GM12878 (cell line): ENCODE results near the gene TBCCD1. TPM values are rescaled to one million over a fixed set of nuclear protein-coding genes. Genes with fewer than 3 reads are reported as not detected.

ENCODE experiments used
- ATAC-seq: fragments of 200-7000 bp; cut with Tn5 transposase; 3 replicates; pipeline ENCODE4 v1.9.1; 2020; ENCODE audit warnings: mild to moderate bottlenecking, moderate library complexity
- BruUV-seq: library from RNA; stranded (reverse); fragments of 400-500 nt; replicated peaks from 2 replicates; lab custom pipeline; 2021; lab: Mats Ljungman, UMichigan
- CTCF ChIA-PET: fragments of 300-600 bp; sonication (Branson Sonifier 250); formaldehyde crosslinking; extraction: SDS; loops from one replicate; lab custom pipeline; 2021; ENCODE audit warnings: inconsistent platforms; lab: Yijun Ruan, JAX
- POLR2A ChIA-PET: fragments of 350-600 bp; formaldehyde crosslinking; extraction: SDS; loops from one replicate; lab custom pipeline; 2021; ENCODE audit warnings: inconsistent platforms; lab: Charles Lee
- RAD21 ChIA-PET: fragments of 300-600 bp; sonication (Branson Sonifier 250); formaldehyde crosslinking; loops from one replicate; lab custom pipeline; 2023; ENCODE audit warnings: antibody characterized with exemption; ENCODE audit not compliant: unreplicated experiment; lab: Charles Lee
- SMC1A ChIA-PET: fragments of 300-600 bp; sonication (Branson Sonifier 250); formaldehyde crosslinking; loops from one replicate; lab custom pipeline; 2023; ENCODE audit not compliant: unreplicated experiment, uncharacterized antibody; lab: Charles Lee
- DNase-seq: peaks from one replicate; pipeline ENCODE4 v3.0.0-alpha.2; 2011; ENCODE audit warnings: low read depth, low spot score
- FAIRE-seq: peaks from 3 replicates; lab custom pipeline; 2011; peaks lifted over from hg19 to GRCh38; lab: Jason Lieb, UNC
- H2AFZ ChIP-seq: 2 replicates; pipeline ENCODE4 v1.6.0; 2011; ENCODE audit warnings: low read depth, low read length, control low read depth; ENCODE audit not compliant: control insufficient read depth
- H3K27ac ChIP-seq: 2 replicates; pipeline ENCODE4 v1.5.1; 2011; ENCODE audit warnings: control low read depth; ENCODE audit not compliant: control insufficient read depth, insufficient read depth
- H3K27me3 ChIP-seq, 2 experiments: replicated peaks in 1 of 2; 2 replicates each; pipeline versions ENCODE4 v1.6.0 to v1.6.1; 2011; ENCODE audit warnings: low read length in 1 of 2; ENCODE audit not compliant: control insufficient read depth in 2 of 2, insufficient read depth in 2 of 2
- H3K36me3 ChIP-seq, 2 experiments: 2 replicates each; pipeline ENCODE4 v1.5.1; 2011; ENCODE audit warnings: low read length in 1 of 2; ENCODE audit not compliant: control insufficient read depth in 2 of 2, insufficient read depth in 2 of 2
- H3K4me1 ChIP-seq: 2 replicates; pipeline ENCODE4 v1.6.1; 2011; ENCODE audit warnings: mild to moderate bottlenecking, low read length, moderate library complexity, mixed read lengths; ENCODE audit not compliant: control insufficient read depth, insufficient read depth
- H3K4me2 ChIP-seq: 2 replicates; pipeline ENCODE4 v1.6.0; 2011; ENCODE audit warnings: control low read depth; ENCODE audit not compliant: control insufficient read depth, insufficient read depth
- H3K4me3 ChIP-seq: fragments of 200-600 bp; sonication (generic); 2 replicates; pipeline ENCODE4 v1.5.1; 2016
- H3K79me2 ChIP-seq: 2 replicates; pipeline ENCODE4 v1.6.0; 2011; ENCODE audit warnings: low read length; ENCODE audit not compliant: control insufficient read depth, insufficient read depth
- H3K9ac ChIP-seq: 2 replicates; pipeline ENCODE4 v1.8.0; 2011; ENCODE audit warnings: low read length, control low read depth, mixed read lengths; ENCODE audit not compliant: control insufficient read depth, insufficient read depth
- H3K9me3 ChIP-seq: replicated peaks from 3 replicates; pipeline ENCODE4 v1.5.1; 2011; ENCODE audit warnings: mild to moderate bottlenecking, low read length; ENCODE audit not compliant: control insufficient read depth, insufficient read depth
- H4K20me1 ChIP-seq: 2 replicates; pipeline ENCODE4 v1.6.0; 2011; ENCODE audit not compliant: control insufficient read depth, insufficient read depth
- CHD2 ChIP-seq: IDR thresholded peaks from 2 replicates; pipeline ENCODE4 v1.6.1; 2011; ENCODE audit warnings: low read depth, low read length, improper control_type of control experiment, borderline replicate concordance
- GABPA ChIP-seq: IDR thresholded peaks from 2 replicates; pipeline ENCODE4 v1.6.1; 2014; ENCODE audit warnings: antibody characterized with exemption, low read depth, mild to moderate bottlenecking, inconsistent platforms
- PAX5 ChIP-seq: IDR thresholded peaks from 2 replicates; pipeline ENCODE4 v1.6.1; 2011; ENCODE audit warnings: low read depth, low read length, borderline replicate concordance
- SP1 ChIP-seq: IDR thresholded peaks from one replicate; pipeline ENCODE4 v1.6.1; 2011; ENCODE audit warnings: low read depth, low read length
- ZBTB33 ChIP-seq: fragments of 450-650 bp; IDR thresholded peaks from 2 replicates; pipeline ENCODE4 v1.6.1; 2017; ENCODE audit warnings: mild to moderate bottlenecking
- WGBS: methylation state at CpG from one replicate; pipeline ENCODE4 v1.1.6; 2016; ENCODE audit warnings: low lambda C conversion rate; ENCODE audit not compliant: insufficient replicate concordance, insufficient coverage; ENCODE audit errors: missing lambda C conversion rate; 5-methylcytosine and 5-hydroxymethylcytosine counted together
- in situ Hi-C: fragments of 300-500 bp; cut with MboI; formaldehyde crosslinking; loops from 9 replicates; pipeline ENCODE4 v1.14.3; 2018; ENCODE audit warnings: mixed read lengths
- intact Hi-C: fragments of 100-400 bp; cut with micrococcal nuclease; formaldehyde crosslinking; loops from one replicate; pipeline ENCODE4 v1.14.2; 2022; ENCODE audit not compliant: unreplicated experiment
- polyA plus RNA-seq, 11 experiments: library from polyadenylated mRNA; depleted of rRNA in 4 of 11; unstranded in 6 of 11; stranded (reverse) in 5 of 11; fragments of >200 nt; fragmentation: Nextera tagmentation in 4 of 11; fragmentation: Illumina TruSeq in 1 of 11; extraction: Ambion mirVana in 4 of 11; extraction: Trizol in 1 of 11; gene quantifications; 1 replicate in 1 of 11; 2 replicates in 10 of 11; pipeline versions ENCODE4 v1.2.1 to v1.2.3, GENCODE V29; 2011 to 2016; ENCODE audit warnings: inconsistent platforms in 2 of 11, missing spikeins in 2 of 11, low read depth in 1 of 11
- total RNA-seq, 4 experiments: library from RNA; depleted of rRNA in 3 of 4; stranded (reverse); fragments of >200 nt in 3 of 4; fragmentation: Illumina TruSeq in 1 of 4; extraction: Trizol in 1 of 4; gene quantifications; 2 replicates each; pipeline versions ENCODE4 v1.2.1 to v1.2.3, GENCODE V29; 2013 to 2021

The TBCCD1 gene
- total and polyA plus RNA-seq, 10 of the 15 experiments (the other 5 are each of a cell fraction or from before 2014, with no cell fraction given), result 6.9 to 23.4 (median 14.7) TPM

- TF ChIP-seq PAX5 (peak; percentile 79), CHD2 (no peak), SP1 (peak; percentile 6)
Observed at GRCh38 chr3:186520957-186521842, 45.9 kb downstream of the TBCCD1 start (continued).

- H3K27ac ChIP-seq, result peak overlapping the region; percentile 78; the same call in 1 of the 2 replicates
- no peaks in the 10 kb centered on the region for H3K27me3 ChIP-seq
- POLR2A ChIA-PET, result interaction anchor here (0.8 to 3.1 kb wide), 4 partner anchors 8 to 19 kb away, joined by 4 to 25 read pairs (median 14); no protein-coding TSS in a partner anchor
- no peak overlapping the region; the same call in 1 of the 2 replicates for H2AFZ ChIP-seq
- no peak for DNase-seq
- FAIRE-seq, result no peak
- SMC1A ChIA-PET, result interaction anchor here (3.4 to 15.9 kb wide), 3 partner anchors 9 to 17 kb away, joined by 26 to 429 read pairs (median 38); no protein-coding TSS in a partner anchor
- H3K9me3 ChIP-seq, result no peaks in the 10 kb centered on the region; the same call in 2 of the 3 replicates
- H3K4me1 ChIP-seq, result peaks cover 47% of the 10 kb centered on the region
- H3K9ac ChIP-seq, result no peak overlapping the region
- in situ Hi-C loops, result no loop called here
- intact Hi-C loops, result loop anchor here (10.0 kb wide), 1 partner anchor 504 kb away; no protein-coding TSS in a partner anchor
- WGBS, result 82% methylated on average over 5 of the region's 5 CpGs
- no TSS peak for BruUV-seq
- no peak overlapping the region for H3K4me2 ChIP-seq
- H3K4me3 ChIP-seq, result no peak overlapping the region
- RAD21 ChIA-PET, result interaction anchor here (0.8 to 9.3 kb wide), 4 partner anchors 10 to 261 kb away, joined by 3 to 224 read pairs (median 15); no protein-coding TSS in a partner anchor
- no peaks in the 10 kb centered on the region for H3K36me3 ChIP-seq
- CTCF ChIA-PET, result interaction anchor here (0.6 to 14.1 kb wide), 7 partner anchors 9 to 544 kb away, joined by 3 to 282 read pairs (median 6); no protein-coding TSS in a partner anchor
- ATAC-seq, result no peak
- H4K20me1 ChIP-seq, result no peaks in the 10 kb centered on the region
- H3K79me2 ChIP-seq, result no peaks in the 10 kb centered on the region
- TF ChIP-seq GABPA (no peak), ZBTB33 (no peak)
Observed at GRCh38 chr3:186520431-186520830, 46.7 kb downstream of the TBCCD1 start.
